HG02981 (cell line): ENCODE measurements around the gene RND1.

ENCODE experiments used
- ATAC-seq: cut with Tn5 transposase; IDR thresholded peaks from one replicate; pipeline ENCODE4 v1.9.1; 2021; ENCODE audit warnings: mild to moderate bottlenecking, moderate library complexity; ENCODE audit not compliant: unreplicated experiment

RND1 gene

GRCh38 chr12:48813465-48814261, 52.0 kb downstream of the RND1 start:
- no peak for ATAC-seq

- no peak for ATAC-seq
Observed at GRCh38 chr12:48812389-48812788, 53.3 kb downstream of the RND1 start.

DNA sequence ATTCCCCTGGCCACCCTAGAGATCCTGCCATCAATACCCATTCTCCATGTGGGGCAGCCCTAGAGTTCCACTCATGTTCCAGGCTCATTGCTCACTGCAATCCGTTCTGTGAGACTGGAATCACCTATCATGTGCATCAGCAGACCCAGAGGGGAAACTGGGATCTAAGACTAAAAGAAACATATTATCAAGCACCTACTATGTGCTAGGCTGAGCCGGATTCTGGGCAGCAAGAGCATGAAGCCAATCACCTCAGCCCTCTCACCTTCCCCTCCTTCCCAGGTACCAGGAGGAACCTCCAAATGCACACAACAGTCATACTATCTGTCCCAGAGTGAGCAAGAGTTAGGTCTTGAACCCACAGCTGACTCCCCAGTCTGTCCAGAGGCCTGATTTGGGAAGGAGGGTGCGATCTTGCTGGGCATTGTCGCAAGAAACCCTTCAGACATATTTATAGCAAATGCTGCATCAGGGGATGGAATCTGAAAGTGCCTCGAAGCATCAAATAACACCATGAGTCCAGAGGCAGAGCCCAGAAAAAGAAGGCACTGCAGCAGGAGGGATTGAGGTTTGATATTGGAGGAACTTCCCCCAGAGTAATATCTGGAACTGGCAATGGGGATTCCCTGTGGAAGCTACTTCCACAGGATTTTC, 54.1 kb downstream of the RND1 start:
- ATAC-seq, result no peak

GRCh38 chr12:48810903-48811431, 54.7 kb downstream of the RND1 start:
- ATAC-seq, result no peak

DNA sequence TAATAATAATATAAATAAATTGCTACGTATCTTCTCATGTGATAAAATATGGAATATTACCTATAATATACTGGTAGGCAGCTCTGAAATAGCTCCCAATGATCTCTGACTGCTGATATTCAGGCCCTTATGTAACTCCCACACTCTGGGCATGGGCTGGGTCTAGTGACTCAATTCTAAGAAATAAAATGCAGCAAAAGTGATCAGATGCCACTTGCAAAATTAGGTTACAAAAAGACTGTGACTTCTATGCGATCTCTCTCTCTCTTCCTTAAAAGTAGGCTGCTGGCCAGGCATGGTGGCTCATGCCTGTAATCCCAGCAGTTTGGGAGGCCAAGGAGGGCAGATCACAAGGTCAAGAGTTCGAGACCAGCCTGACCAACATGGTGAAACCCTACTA, 57.7 kb downstream of the RND1 start:
- ATAC-seq, result no peak
